DND-41 (cell line): Measurements from ENCODE around the gene PAN2.
A peak's percentile ranks its signal among the peaks of the same experiment; 100 is the strongest.
"Not testable (repeated sequence)": the region's sequence is repeated elsewhere in the genome, so short reads cannot be mapped to it uniquely, and the experiment has no call there.

Source experiments
- ATAC-seq: fragments of 200-7000 bp; cut with Tn5 transposase; 3 replicates; pipeline ENCODE4 v1.9.1; 2021; ENCODE audit warnings: low read depth; ENCODE audit not compliant: insufficient read depth
- DNase-seq: peaks from one replicate; pipeline ENCODE4 v3.0.0-alpha.2; 2020
- H2AFZ ChIP-seq: 2 replicates; pipeline ENCODE4 v1.6.0; 2012; ENCODE audit warnings: low read depth, low read length
- H3K27ac ChIP-seq: 2 replicates; pipeline ENCODE4 v1.5.1; 2012; ENCODE audit warnings: low read length, inconsistent platforms
- H3K27me3 ChIP-seq: fragments of 200-600 bp; sonication (generic); 2 replicates; pipeline ENCODE4 v1.6.0; 2012; ENCODE audit warnings: low read length, mild to moderate bottlenecking, inconsistent platforms; ENCODE audit not compliant: insufficient read depth, poor library complexity
- H3K36me3 ChIP-seq: 2 replicates; pipeline ENCODE4 v1.5.1; 2012; ENCODE audit warnings: low read length, inconsistent platforms; ENCODE audit not compliant: insufficient read depth
- H3K4me1 ChIP-seq: 2 replicates; pipeline ENCODE4 v1.5.1; 2012; ENCODE audit warnings: mild to moderate bottlenecking, low read length; ENCODE audit not compliant: insufficient read depth
- H3K4me2 ChIP-seq: 2 replicates; pipeline ENCODE4 v1.6.0; 2012; ENCODE audit warnings: mild to moderate bottlenecking, moderate library complexity, low read length, inconsistent platforms; ENCODE audit not compliant: insufficient read depth
- H3K4me3 ChIP-seq, 2 experiments: fragments of 200-600 bp in 1 of 2; shearing (Covaris generic) in 1 of 2; 2 replicates each; pipeline ENCODE4 v1.5.1; 2012 to 2016; ENCODE audit warnings: inconsistent platforms in 2 of 2, low read length in 2 of 2, mild to moderate bottlenecking in 2 of 2, low read depth in 1 of 2, moderate library complexity in 1 of 2
- H3K79me2 ChIP-seq: 2 replicates; pipeline ENCODE4 v1.6.0; 2012; ENCODE audit warnings: low read length, inconsistent platforms; ENCODE audit not compliant: insufficient read depth
- H3K9ac ChIP-seq: 2 replicates; pipeline ENCODE4 v1.6.0; 2012; ENCODE audit warnings: low read depth, mild to moderate bottlenecking, inconsistent platforms, low read length, moderate library complexity
- H3K9me3 ChIP-seq: 2 replicates; pipeline ENCODE4 v1.5.1; 2012; ENCODE audit warnings: low read length, moderate library complexity, mild to moderate bottlenecking, inconsistent platforms; ENCODE audit not compliant: insufficient read depth, severe bottlenecking
- H4K20me1 ChIP-seq: 2 replicates; pipeline ENCODE4 v1.6.0; 2012; ENCODE audit warnings: low read length; ENCODE audit not compliant: insufficient read depth
- EZH2 ChIP-seq: IDR thresholded peaks from 3 replicates; pipeline ENCODE4 v1.6.1; 2012; ENCODE audit warnings: borderline replicate concordance, low read depth, mild to moderate bottlenecking, moderate library complexity, low read length, inconsistent platforms; ENCODE audit not compliant: severe bottlenecking
- TF ChIP-seq, protein P1 (sequence below): IDR thresholded peaks from 2 replicates; pipeline ENCODE4 v1.5.1; 2012; ENCODE audit warnings: borderline replicate concordance, low read length, moderate library complexity, mild to moderate bottlenecking; ENCODE audit not compliant: poor library complexity, severe bottlenecking; ENCODE audit errors: extremely low read depth

The PAN2 gene

DNA sequence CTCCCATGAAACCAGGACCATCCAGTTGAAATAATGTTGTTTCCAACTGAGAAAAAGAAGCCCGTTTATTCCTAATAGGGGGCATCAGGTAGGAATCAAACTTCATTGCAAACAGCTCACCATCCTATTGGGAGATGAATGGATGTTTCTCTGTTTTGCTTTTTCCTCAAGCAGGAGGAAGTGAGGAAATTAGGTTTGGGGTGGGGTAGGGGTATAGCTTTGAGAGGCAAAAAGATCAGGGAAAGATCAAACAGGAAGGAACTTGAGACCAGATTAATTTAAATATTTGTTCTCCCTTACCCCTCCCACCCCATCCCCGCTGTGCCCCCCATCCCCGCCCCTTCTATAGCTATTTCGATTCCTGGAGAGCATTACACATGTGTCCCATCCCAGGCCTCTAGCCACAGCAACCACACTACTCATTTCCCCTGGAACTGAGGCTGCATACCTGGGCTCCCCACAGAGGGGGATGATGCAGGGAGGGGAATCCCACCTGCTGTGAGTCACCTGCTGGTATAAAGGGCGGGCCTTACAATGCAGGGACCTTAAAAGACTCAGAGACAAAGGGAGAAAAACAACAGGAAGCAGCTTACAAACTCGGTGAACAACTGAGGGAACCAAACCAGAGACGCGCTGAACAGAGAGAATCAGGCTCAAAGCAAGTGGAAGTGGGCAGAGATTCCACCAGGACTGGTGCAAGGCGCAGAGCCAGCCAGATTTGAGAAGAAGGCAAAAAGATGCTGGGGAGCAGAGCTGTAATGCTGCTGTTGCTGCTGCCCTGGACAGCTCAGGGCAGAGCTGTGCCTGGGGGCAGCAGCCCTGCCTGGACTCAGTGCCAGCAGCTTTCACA lies 4.7 kb upstream of the PAN2 start, which contains the start of gene IL23A:
Gene IL23A, plus strand, starts transcription at position 577 of the 850 bp plus-strand sequence. Its CDS starts 161 bp downstream, at position 738.
- TF ChIP-seq EZH2: no peak
- TF ChIP-seq, protein P1, sequence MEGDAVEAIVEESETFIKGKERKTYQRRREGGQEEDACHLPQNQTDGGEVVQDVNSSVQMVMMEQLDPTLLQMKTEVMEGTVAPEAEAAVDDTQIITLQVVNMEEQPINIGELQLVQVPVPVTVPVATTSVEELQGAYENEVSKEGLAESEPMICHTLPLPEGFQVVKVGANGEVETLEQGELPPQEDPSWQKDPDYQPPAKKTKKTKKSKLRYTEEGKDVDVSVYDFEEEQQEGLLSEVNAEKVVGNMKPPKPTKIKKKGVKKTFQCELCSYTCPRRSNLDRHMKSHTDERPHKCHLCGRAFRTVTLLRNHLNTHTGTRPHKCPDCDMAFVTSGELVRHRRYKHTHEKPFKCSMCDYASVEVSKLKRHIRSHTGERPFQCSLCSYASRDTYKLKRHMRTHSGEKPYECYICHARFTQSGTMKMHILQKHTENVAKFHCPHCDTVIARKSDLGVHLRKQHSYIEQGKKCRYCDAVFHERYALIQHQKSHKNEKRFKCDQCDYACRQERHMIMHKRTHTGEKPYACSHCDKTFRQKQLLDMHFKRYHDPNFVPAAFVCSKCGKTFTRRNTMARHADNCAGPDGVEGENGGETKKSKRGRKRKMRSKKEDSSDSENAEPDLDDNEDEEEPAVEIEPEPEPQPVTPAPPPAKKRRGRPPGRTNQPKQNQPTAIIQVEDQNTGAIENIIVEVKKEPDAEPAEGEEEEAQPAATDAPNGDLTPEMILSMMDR: no peak
- H3K27me3 ChIP-seq: no peaks in the 10 kb centered on the region
- no peak within 1 kb of the TSS for H3K27ac ChIP-seq
- DNase-seq (peak; percentile 27), ATAC-seq (no peak)
- no peaks in the 10 kb centered on the region for H4K20me1 ChIP-seq
- peaks cover 8% of the 10 kb centered on the region for H3K79me2 ChIP-seq
- no peak within 1 kb of the TSS for H3K4me3 ChIP-seq
- H2AFZ ChIP-seq: peak within 1 kb of the TSS; percentile 30; the same call in 1 of the 2 replicates
- H3K9ac ChIP-seq: no peak within 1 kb of the TSS
- H3K36me3 ChIP-seq: peaks cover 12% of the 10 kb centered on the region
- no peak within 1 kb of the TSS for H3K4me2 ChIP-seq
- peaks cover 15% of the 10 kb centered on the region for H3K4me1 ChIP-seq
- H3K9me3 ChIP-seq: no peaks in the 10 kb centered on the region

DNA sequence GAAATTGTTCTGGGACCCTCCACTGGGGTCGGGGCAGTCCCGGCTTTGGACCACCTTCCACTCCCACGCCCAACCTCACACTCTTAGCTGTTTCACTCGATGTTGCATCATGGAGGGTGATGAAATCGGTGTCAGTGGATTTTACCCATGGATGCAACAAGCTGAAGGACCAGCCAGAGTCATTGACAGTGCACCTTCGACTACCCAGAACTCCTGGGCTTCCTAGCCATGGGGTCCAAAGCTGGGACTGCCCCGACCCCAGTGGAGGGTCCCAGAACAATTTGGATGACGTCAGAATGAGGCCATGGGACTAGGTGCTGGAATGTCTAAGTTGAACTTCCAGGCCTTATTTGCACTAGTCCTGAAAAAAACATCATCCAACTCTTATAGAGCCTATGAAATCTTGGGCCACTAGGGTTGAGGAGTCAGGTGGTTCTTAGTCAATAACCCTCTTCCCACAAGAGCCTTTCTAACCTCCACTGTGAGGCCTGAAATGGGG lies 4.0 kb upstream of the PAN2 start:
- TF ChIP-seq, protein P1: no peak
- no peak for TF ChIP-seq EZH2

DNA sequence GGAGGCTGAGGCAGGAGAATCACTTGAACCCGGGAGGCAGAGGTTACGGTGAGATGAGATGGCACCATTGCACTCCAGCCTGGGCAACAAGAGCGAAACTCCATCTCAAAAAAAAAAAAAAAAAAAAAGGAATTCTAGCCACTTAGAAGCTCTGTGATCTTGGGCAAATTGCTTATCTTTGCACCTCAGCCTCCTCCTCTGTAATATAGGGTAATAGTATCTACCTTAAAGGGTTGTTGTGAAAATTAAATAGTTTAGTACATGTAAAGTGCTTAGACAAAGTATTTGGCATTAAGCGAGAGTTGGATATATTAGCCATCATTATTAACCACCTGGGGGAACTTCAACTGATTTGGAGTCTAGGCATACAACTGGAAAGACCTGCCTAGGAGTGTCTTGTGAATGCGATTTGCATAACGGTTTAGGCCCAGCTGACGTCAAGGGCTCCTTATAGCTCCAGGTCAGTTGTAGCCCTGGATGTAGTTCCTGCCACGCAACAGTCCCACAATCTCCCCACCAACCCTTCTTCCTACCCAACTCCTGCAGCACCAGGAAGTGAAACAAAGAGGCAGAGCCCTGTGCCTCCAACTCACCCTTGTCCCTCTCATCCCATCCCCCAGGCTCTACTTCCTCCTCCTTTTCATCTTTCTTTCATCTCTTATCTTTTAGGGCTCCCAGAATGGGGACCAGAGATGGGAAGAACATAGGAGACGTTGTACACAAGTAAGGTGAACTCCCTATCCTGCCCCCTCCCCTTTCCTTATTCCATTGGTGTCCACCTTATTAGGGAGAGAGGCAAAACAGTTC lies 2.8 kb upstream of the PAN2 start:
- Histone ChIP-seq H2AFZ (0 out of 2 replicates have a peak overlapping the region, but pooled peaks have one; percentile 34), H3K4me2 (no peak overlapping the region), H4K20me1 (no peaks in the 10 kb centered on the region), H3K27ac (no peak overlapping the region), H3K9ac (no peak overlapping the region), H3K27me3 (no peaks in the 10 kb centered on the region), H3K36me3 (no peaks in the 10 kb centered on the region; the same call in 1 of the 2 replicates), H3K4me3 (no peak overlapping the region), H3K79me2 (peaks cover 23% of the 10 kb centered on the region), H3K4me1 (peaks cover 26% of the 10 kb centered on the region), H3K9me3 (no peaks in the 10 kb centered on the region)
- TF ChIP-seq EZH2: no peak
- TF ChIP-seq, protein P1: no peak
- ATAC-seq (no peak), DNase-seq (no peak)

More for the DNA sequence above, 4.0 kb upstream of the PAN2 start:
- peaks cover 5% of the 10 kb centered on the region for H3K36me3 ChIP-seq
- H3K4me1 ChIP-seq: peaks cover 19% of the 10 kb centered on the region
- no peaks in the 10 kb centered on the region for H3K27me3 ChIP-seq
- ATAC-seq: no peak
- H3K79me2 ChIP-seq: peaks cover 15% of the 10 kb centered on the region
- H4K20me1 ChIP-seq: no peaks in the 10 kb centered on the region
- H3K9me3 ChIP-seq: no peaks in the 10 kb centered on the region
- no peak for DNase-seq
- H3K9ac ChIP-seq: no peak overlapping the region
- no peak overlapping the region for H3K27ac ChIP-seq
- H3K4me2 ChIP-seq: no peak overlapping the region
- peak overlapping the region; percentile 14; the same call in 1 of the 2 replicates for H2AFZ ChIP-seq
- no peak overlapping the region for H3K4me3 ChIP-seq

DNA sequence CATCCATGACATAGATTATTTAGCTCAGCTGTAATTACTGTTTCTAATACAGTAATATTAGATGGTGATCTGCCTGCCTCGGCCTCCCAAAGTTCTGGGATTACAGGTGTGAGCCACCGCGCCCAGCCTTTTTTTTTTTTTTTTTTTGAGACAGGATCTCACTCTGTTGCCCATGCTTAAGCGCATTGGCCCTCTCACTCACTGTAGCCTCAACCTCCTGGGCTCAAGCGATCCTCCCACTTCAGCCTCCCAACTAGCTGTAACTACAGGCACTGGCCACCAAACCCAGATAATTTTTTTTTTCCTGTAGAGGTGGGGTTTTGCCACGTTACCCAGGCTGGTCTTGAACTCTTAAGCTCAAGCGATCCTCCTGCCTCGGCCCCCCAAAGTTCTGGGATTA lies 1.7 kb upstream of the PAN2 start:
- H3K9ac ChIP-seq, H2AFZ ChIP-seq, ATAC-seq, H3K4me2 ChIP-seq, H3K27me3 ChIP-seq, DNase-seq, H3K4me3 ChIP-seq, H3K9me3 ChIP-seq, H3K27ac ChIP-seq, H3K36me3 ChIP-seq, H4K20me1 ChIP-seq: not testable (repeated sequence)
- Histone ChIP-seq H3K79me2 (peaks cover 26% of the 10 kb centered on the region), H3K4me1 (peaks cover 26% of the 10 kb centered on the region)
